Testis (tissue), 2 donors: Measurements from ENCODE around the gene SHC1.

Source experiments
- POLR2A ChIP-seq: fragments of 450-650 bp; IDR thresholded peaks from one replicate; pipeline ENCODE4 v1.6.1; 2017; ENCODE audit warnings: antibody characterized with exemption, mild to moderate bottlenecking, moderate library complexity
- TF ChIP-seq, protein P1 (sequence below), 3 experiments: fragments of 450-650 bp in 2 of 3; fragments of 200-600 bp in 1 of 3; sonication (generic) in 1 of 3; IDR thresholded peaks; one replicate each; pipeline ENCODE4 v1.5.1; 2016 to 2019; ENCODE audit warnings: antibody characterized with exemption in 3 of 3, mild to moderate bottlenecking in 2 of 3, moderate library complexity in 1 of 3

DNA sequence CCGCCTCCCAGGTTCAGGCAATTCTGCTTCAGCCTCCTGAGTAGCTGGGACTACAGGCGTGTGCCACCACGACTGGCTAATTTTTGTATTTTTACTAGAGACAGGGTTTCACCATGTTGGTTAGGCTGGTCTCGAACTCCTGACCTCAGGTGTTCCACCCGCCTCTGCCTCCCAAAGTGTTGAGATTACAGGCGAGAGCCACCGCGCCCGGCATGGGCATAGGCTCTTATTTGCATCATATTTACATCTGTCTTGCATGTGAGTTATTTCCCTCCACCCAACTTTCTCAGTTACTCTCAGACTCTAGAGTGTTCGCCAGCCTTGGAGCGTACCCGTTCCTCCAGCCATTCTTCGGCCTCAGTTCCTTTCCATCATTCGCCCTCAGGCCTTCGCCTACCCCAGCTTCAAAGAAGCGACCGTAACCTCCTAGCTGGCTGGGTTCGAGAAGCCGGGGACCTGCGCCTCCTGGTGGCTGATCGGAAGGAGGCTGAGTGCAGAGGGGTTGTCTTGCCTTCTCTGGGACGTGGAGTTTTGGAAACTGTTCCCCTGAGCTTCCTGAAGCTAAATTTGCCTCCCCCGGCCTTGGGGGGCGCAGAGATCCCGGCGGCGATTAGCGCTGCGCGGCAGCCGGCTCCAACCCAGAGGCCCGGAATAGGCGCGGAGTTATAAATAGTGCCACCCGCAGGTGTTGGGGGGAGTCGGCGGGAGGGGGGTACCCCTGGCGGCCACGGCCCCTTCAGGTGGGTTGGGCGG, 28.4 kb upstream of the SHC1 start:
- TF ChIP-seq, protein P1, sequence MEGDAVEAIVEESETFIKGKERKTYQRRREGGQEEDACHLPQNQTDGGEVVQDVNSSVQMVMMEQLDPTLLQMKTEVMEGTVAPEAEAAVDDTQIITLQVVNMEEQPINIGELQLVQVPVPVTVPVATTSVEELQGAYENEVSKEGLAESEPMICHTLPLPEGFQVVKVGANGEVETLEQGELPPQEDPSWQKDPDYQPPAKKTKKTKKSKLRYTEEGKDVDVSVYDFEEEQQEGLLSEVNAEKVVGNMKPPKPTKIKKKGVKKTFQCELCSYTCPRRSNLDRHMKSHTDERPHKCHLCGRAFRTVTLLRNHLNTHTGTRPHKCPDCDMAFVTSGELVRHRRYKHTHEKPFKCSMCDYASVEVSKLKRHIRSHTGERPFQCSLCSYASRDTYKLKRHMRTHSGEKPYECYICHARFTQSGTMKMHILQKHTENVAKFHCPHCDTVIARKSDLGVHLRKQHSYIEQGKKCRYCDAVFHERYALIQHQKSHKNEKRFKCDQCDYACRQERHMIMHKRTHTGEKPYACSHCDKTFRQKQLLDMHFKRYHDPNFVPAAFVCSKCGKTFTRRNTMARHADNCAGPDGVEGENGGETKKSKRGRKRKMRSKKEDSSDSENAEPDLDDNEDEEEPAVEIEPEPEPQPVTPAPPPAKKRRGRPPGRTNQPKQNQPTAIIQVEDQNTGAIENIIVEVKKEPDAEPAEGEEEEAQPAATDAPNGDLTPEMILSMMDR (IDR thresholded peaks at IDR 0.05), result peak; percentile 64 to 86 (median 83)
- TF ChIP-seq POLR2A, result no peak
